GM20000 (cell line): ENCODE data around the gene ETFA.
A peak's percentile ranks its signal among the peaks of the same experiment; 100 is the strongest.
"Not testable (repeated sequence)": the region's sequence is repeated elsewhere in the genome, so short reads cannot be mapped to it uniquely, and the experiment has no call there.

Experiments used
- DNase-seq: peaks from one replicate; pipeline ENCODE4 v3.0.0; 2012; ENCODE audit warnings: low spot score
- TF ChIP-seq, protein P1 (sequence below): IDR thresholded peaks from 2 replicates; pipeline ENCODE4 v1.5.1; 2012; ENCODE audit warnings: mild to moderate bottlenecking, control low read depth; ENCODE audit errors: extremely low read depth, missing control alignments

ETFA gene

DNA sequence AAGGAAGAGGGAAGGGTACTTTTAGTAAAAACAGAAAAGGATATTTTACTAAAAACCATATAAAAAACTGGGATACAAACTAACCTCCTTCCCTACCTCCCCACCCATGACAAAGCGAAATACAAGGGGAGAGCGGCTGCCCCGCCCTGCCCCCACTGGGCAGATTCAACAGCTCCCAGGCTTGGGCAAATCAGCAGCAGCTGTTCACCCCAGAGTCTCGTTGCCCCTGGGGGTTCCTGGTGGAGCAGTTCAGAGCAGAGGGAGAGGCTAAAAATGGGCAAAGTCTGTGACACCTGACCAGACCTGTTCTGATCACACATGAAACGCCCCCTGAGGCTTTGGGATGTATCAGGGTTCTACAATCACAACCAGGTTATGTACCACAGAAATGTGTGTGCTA lies 2.5 kb upstream of the ETFA start:
- TF ChIP-seq, protein P1, sequence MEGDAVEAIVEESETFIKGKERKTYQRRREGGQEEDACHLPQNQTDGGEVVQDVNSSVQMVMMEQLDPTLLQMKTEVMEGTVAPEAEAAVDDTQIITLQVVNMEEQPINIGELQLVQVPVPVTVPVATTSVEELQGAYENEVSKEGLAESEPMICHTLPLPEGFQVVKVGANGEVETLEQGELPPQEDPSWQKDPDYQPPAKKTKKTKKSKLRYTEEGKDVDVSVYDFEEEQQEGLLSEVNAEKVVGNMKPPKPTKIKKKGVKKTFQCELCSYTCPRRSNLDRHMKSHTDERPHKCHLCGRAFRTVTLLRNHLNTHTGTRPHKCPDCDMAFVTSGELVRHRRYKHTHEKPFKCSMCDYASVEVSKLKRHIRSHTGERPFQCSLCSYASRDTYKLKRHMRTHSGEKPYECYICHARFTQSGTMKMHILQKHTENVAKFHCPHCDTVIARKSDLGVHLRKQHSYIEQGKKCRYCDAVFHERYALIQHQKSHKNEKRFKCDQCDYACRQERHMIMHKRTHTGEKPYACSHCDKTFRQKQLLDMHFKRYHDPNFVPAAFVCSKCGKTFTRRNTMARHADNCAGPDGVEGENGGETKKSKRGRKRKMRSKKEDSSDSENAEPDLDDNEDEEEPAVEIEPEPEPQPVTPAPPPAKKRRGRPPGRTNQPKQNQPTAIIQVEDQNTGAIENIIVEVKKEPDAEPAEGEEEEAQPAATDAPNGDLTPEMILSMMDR, result no peak
- DNase-seq, result no peak

DNA sequence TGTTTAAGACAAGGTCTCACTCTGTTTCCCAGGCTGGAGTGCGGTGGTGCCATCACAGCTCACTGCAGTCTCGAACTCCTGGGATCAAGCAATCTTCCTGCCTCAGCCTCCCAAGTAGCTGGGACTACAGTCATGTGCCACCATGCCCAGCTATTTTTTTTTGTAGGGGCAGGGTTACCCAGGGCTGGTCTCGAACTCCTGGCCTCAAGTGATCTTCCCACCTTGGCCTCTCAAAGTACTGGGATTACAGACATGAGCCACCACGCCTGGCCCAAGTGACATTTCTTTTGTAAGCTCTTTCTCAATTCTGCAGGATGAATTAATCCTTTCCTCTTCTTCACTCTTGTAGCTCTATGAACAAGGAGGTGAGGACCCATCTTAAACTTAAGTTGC lies 1.9 kb upstream of the ETFA start:
- not testable (repeated sequence) for DNase-seq

DNA sequence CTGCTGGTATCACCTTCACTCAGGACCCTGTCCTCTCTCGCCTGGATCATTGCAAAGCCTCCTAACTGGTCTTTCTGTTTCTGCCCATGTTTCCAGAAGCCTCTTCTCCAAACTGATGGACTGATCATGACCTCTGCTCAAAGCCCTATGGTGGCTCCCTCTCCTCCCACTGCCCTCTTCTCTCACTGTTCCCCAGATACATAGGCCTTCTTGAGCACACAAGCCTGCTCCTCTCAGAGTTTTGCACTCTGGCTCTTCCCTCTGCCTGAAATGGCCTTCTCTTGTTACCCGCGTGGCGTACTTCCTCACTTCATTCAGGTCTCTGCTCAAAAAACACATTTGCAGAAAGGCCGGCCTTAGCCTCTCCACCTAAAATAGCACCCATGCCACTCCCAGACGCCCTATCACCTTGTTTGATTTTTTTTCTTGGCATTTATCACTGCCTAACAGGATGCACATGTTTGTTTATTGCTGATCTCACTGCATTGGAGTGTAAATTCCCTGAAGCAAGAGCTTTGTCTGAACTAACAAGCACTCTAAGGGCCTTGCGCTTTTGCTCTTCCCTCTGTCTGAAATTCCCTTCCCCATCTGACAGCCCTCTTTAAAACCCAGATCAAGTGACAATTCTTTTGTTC lies 1.4 kb upstream of the ETFA start:
- DNase-seq, result no peak
- TF ChIP-seq, protein P1, result no peak

DNA sequence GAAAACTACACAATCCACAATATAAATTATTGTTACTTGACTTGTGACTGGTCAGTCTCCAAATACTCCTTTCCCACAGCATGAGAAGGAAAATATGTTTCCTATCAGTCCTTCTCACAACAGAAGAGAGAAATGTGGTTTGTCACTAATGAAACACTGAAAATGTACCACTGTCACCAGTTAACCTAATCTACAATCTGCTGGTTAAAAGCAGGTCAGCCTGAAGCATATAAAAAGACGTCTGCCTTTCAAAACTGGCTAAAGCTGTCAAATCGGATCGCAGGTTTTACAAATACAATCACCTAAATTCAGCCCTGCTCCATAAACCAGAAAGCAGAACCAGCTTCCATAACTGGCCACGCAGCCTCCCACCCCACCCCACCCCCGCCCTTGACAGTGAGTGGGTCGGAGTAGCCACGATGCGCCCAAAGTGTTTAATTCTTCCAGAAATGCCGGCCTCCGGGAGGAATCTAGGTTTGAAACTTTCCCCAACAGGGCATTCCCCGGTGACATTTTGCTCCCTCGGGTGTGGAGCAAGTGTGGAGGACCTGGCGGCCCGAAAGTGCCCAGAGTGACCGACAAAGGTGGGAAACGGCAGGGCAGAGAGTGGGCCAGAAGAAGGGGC lies 682 bp downstream of the ETFA start:
- DNase-seq, result peak; percentile 12
- TF ChIP-seq, protein P1, result no peak

DNA sequence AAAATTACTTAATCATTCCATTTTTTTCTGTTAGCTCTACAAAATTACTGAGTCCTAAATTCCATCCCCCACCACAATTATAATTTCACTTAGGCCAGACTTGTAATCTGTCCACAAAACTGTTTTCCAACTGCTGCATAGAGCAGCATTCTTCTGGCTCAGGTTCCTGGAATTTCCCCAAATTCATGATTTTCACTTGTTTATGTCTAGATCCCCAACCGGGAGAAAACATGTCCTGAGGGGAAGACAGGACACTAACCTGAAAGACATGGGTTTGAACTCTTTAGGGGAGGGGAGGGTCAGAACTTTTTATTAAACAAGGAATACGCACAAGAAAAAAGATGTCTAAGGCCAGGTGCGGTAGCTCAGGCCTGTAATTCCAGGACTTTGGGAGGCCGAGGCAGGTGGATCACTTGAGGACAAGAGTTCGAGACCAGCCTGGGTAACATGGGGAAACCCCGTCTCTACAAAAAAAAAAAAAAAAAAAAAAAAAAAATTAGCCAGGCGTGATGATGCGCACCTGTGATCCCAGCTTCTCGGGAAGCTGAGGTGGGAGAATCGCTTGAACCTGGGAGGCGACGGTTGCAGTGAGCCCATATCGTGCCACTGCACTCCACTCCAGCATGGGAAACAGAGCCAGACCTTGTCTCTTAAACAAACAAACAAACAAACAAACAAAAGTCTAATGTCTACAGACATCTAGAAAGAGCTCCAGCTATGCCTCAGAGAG lies 1.5 kb downstream of the ETFA start:
- TF ChIP-seq, protein P1, result no peak
- no peak for DNase-seq

DNA sequence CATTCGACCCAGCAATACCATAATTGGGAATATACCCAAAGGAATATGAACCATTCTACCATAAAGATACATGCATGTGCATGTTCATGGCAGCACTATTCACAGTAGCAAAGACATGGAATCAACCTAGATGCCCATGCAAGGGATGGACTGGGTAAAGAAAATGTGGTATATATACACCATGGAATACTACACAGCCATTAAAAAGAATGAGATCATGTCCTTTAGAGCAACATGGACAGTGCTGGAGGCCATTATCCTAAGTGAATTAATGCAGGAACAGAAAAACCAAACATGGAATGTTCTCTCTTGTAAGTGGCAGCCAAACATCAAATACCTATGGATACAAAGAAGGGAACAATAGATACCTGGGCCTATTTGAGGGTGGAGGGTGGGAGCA lies 7.4 kb downstream of the ETFA start:
- TF ChIP-seq, protein P1, result no peak
- DNase-seq, result no peak

DNA sequence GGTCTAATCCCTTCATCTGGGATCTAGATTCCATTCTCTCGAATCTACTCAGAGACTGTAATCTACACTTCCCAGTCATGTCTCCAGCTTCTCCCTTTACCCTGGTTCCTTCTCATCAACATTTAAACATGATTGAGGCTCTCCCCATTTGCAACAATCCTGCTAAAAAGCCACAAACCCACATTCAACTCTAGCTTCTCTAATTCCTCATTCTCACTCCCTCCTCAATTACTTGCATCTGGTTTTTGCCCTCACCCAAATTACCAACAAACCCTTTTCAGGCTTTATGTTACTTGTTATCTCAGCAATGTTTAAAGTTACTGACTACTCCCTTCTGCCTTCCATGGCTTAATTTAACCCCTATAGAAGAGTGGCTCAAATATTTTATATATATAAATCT lies 11.5 kb downstream of the ETFA start:
- TF ChIP-seq, protein P1, result no peak
- no peak for DNase-seq
